Caco-2 (cell line): ENCODE data around the gene NTMT1. TPM values are rescaled to one million over a fixed set of nuclear protein-coding genes. Genes with fewer than 3 reads are reported as not detected.

ENCODE experiments used
- BruUV-seq: library from RNA; stranded (reverse); fragments of 400-500 nt; replicated peaks from 2 replicates; lab custom pipeline; 2021; lab: Mats Ljungman, UMichigan
- CTCF ChIA-PET: fragments of 300-600 bp; sonication (Branson Sonifier 250); formaldehyde crosslinking; loops from one replicate; lab custom pipeline; 2022; ENCODE audit warnings: antibody characterized with exemption; lab: Charles Lee
- POLR2A ChIA-PET: fragments of 300-600 bp; sonication (Branson Sonifier 250); formaldehyde crosslinking; loops from one replicate; lab custom pipeline; 2022; ENCODE audit warnings: antibody characterized with exemption; lab: Charles Lee
- DNase-seq, 2 experiments: peaks; one replicate each; pipeline versions ENCODE4 v3.0.0 to v3.0.0-alpha.2; 2020 to 2022
- H3K27me3 ChIP-seq: replicated peaks from 2 replicates; pipeline ENCODE4 v1.6.0; 2011; ENCODE audit warnings: low read length; ENCODE audit not compliant: control insufficient read depth, insufficient read depth
- H3K36me3 ChIP-seq: 2 replicates; pipeline ENCODE4 v1.5.1; 2011; ENCODE audit warnings: low read length; ENCODE audit not compliant: control insufficient read depth, insufficient read depth
- H3K4me1 ChIP-seq: fragments of 250-450 bp; sonication (Bioruptor Pico); 2 replicates; pipeline ENCODE4 v1.5.1; 2020; ENCODE audit warnings: mild to moderate bottlenecking
- H3K4me3 ChIP-seq: 2 replicates; pipeline ENCODE4 v1.5.1; 2011; ENCODE audit warnings: low read depth, mild to moderate bottlenecking, control low read depth, low read length
- H3K9me3 ChIP-seq: fragments of 250-450 bp; sonication (Bioruptor Pico); 2 replicates; pipeline ENCODE4 v1.5.1; 2020; ENCODE audit warnings: mild to moderate bottlenecking, moderate library complexity
- H3K27ac Mint-ChIP-seq: one replicate; pipeline ENCODE4 v1.8.0; 2022; ENCODE audit warnings: mixed read lengths; ENCODE audit not compliant: unreplicated experiment
- H3K27me3 Mint-ChIP-seq: one replicate; pipeline ENCODE4 v1.8.0; 2022; ENCODE audit warnings: mixed read lengths; ENCODE audit not compliant: insufficient read depth, unreplicated experiment
- H3K36me3 Mint-ChIP-seq: one replicate; pipeline ENCODE4 v1.8.0; 2022; ENCODE audit warnings: mild to moderate bottlenecking, mixed read lengths; ENCODE audit not compliant: insufficient read depth, unreplicated experiment
- H3K4me1 Mint-ChIP-seq: one replicate; pipeline ENCODE4 v1.8.0; 2022; ENCODE audit warnings: low read depth, mixed read lengths; ENCODE audit not compliant: unreplicated experiment
- H3K4me3 Mint-ChIP-seq: one replicate; pipeline ENCODE4 v1.8.0; 2022; ENCODE audit warnings: mild to moderate bottlenecking, moderate library complexity, mixed read lengths; ENCODE audit not compliant: unreplicated experiment
- H3K9me3 Mint-ChIP-seq: one replicate; pipeline ENCODE4 v1.8.0; 2022; ENCODE audit warnings: mixed read lengths; ENCODE audit not compliant: unreplicated experiment
- CTCF ChIP-seq, 2 experiments: fragments of 200-600 bp in 1 of 2; IDR thresholded peaks; 1 replicate in 1 of 2; 2 replicates in 1 of 2; pipeline versions ENCODE4 v1.5.1 to v1.8.0; 2011 to 2022; ENCODE audit warnings: antibody characterized with exemption in 1 of 2, control low read depth in 1 of 2, inconsistent platforms in 1 of 2, low read depth in 1 of 2, low read length in 1 of 2, mild to moderate bottlenecking in 1 of 2, moderate library complexity in 1 of 2; ENCODE audit not compliant: insufficient read depth in 1 of 2, severe bottlenecking in 1 of 2, unreplicated experiment in 1 of 2
- intact Hi-C: fragments of 100-400 bp; cut with micrococcal nuclease; formaldehyde crosslinking; loops from one replicate; pipeline ENCODE4 v1.10.0; 2022; ENCODE audit not compliant: unreplicated experiment
- total RNA-seq: library from RNA; stranded (reverse); gene quantifications from 2 replicates; pipeline ENCODE4 v1.2.3, GENCODE V29; 2022

NTMT1 gene
- total RNA-seq, 1 experiment from 2014 or later: 44.1 TPM

- H3K4me1 Mint-ChIP-seq: peaks cover 14% of the 10 kb centered on the region
- Histone ChIP-seq H3K4me1 (peaks cover 30% of the 10 kb centered on the region), H3K9me3 (no peaks in the 10 kb centered on the region), H3K4me3 (peak overlapping the region; percentile 61), H3K27me3 (no peaks in the 10 kb centered on the region), H3K36me3 (no peaks in the 10 kb centered on the region)
- H3K27me3 Mint-ChIP-seq: no peaks in the 10 kb centered on the region
- POLR2A ChIA-PET: interaction anchor here (0.5 to 2.1 kb wide), 2 partner anchors 102 to 138 kb away, joined by 5 to 6 read pairs; no protein-coding TSS in a partner anchor
- TF ChIP-seq CTCF (IDR thresholded peaks at IDR 0.05; ENCODE audit: insufficient read depth in 1 of 2, low read depth in 1 of 2, low read length in 1 of 2, severe bottlenecking in 1 of 2, unreplicated experiment in 1 of 2): no peak
- H3K9me3 Mint-ChIP-seq: no peaks in the 10 kb centered on the region
- peak overlapping the region; percentile 68 for H3K4me3 Mint-ChIP-seq
- intact Hi-C loops: loop anchor here (5.0 kb wide), 2 partner anchors 41 to 101 kb away; no protein-coding TSS in a partner anchor
- DNase-seq: no peak
- H3K27ac Mint-ChIP-seq: peak overlapping the region; percentile 86
- peaks cover 5% of the 10 kb centered on the region for H3K36me3 Mint-ChIP-seq
- BruUV-seq: TSS peak; percentile 87
- CTCF ChIA-PET: interaction anchor here (0.7 to 1.4 kb wide), 4 partner anchors 38 to 466 kb away, joined by 3 to 6 read pairs (median 4); no protein-coding TSS in a partner anchor
These were observed 27.8 kb upstream of the NTMT1 start for GRCh38 chr9:129598089-129598596.

- H3K36me3 ChIP-seq: no peaks in the 10 kb centered on the region
- Mint-ChIP-seq H3K27me3 (no peaks in the 10 kb centered on the region), H3K4me3 (no peak overlapping the region), H3K9me3 (no peaks in the 10 kb centered on the region), H3K36me3 (peaks cover 5% of the 10 kb centered on the region), H3K27ac (peak overlapping the region; percentile 44), H3K4me1 (peaks cover 9% of the 10 kb centered on the region)
- POLR2A ChIA-PET: no interaction called here
- H3K27me3 ChIP-seq: no peaks in the 10 kb centered on the region
- no peak for TF ChIP-seq CTCF (IDR thresholded peaks at IDR 0.05; ENCODE audit: insufficient read depth in 1 of 2, low read depth in 1 of 2, low read length in 1 of 2, severe bottlenecking in 1 of 2, unreplicated experiment in 1 of 2)
- BruUV-seq: no TSS peak
- CTCF ChIA-PET: interaction anchor here (2.1 kb wide), 1 partner anchor 105 kb away, joined by 6 read pairs; no protein-coding TSS in a partner anchor
- intact Hi-C loops: no loop called here
- peaks cover 22% of the 10 kb centered on the region for H3K4me1 ChIP-seq
- no peaks in the 10 kb centered on the region for H3K9me3 ChIP-seq
- no peak overlapping the region for H3K4me3 ChIP-seq
- DNase-seq: no peak
These were observed 24.8 kb upstream of the NTMT1 start for GRCh38 chr9:129601082-129601674.

- Histone ChIP-seq H3K4me3 (no peak overlapping the region), H3K27me3 (no peaks in the 10 kb centered on the region), H3K9me3 (no peaks in the 10 kb centered on the region), H3K36me3 (no peaks in the 10 kb centered on the region), H3K4me1 (peaks cover 26% of the 10 kb centered on the region)
- intact Hi-C loops: no loop called here
- Mint-ChIP-seq H3K27ac (no peak overlapping the region), H3K4me3 (no peak overlapping the region), H3K27me3 (no peaks in the 10 kb centered on the region), H3K9me3 (no peaks in the 10 kb centered on the region), H3K4me1 (peaks cover 18% of the 10 kb centered on the region), H3K36me3 (peaks cover 10% of the 10 kb centered on the region)
- no TSS peak for BruUV-seq
- ChIA-PET CTCF (no interaction called here), POLR2A (no interaction called here)
- no peak for TF ChIP-seq CTCF (IDR thresholded peaks at IDR 0.05; ENCODE audit: insufficient read depth in 1 of 2, low read depth in 1 of 2, low read length in 1 of 2, severe bottlenecking in 1 of 2, unreplicated experiment in 1 of 2)
- DNase-seq: no peak
These were observed 23.2 kb upstream of the NTMT1 start for GRCh38 chr9:129602598-129603415.
